ENCODE data around the gene ARHGAP42. TPM values are rescaled to one million over a fixed set of nuclear protein-coding genes. Genes with fewer than 3 reads are reported as not detected.

ARHGAP42 gene
- polyA plus RNA-seq, 1 donor (not counting 4 experiments of a cell fraction or from before 2014, with no cell fraction given): 5.5 TPM

DNA sequence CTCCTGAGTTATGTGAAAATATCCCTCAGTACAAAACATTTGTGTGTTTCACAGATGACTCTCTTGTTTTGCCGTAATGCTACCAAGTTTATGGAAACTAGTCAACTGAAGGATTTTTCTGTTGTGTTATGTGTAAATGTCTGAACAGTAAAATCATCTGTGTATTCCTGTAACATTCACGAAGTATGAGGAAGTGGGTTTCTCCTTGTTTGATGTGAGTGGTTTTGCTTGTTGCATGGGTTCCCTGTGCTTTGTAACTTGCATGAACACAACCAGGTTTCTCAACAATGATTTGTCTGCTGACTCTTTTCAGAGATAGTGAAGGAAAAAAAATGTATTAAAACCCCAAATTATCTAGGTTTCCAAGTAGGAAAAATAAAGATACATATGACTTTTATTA is 304.5 kb downstream of the ARHGAP42 start:
- dilution Hi-C loops (cut with MboI; ENCODE audit: extremely low pct_ligation_motif_present, low sequenced_read_pairs): no loop called here
- no peak overlapping the region for H2AFZ ChIP-seq (ENCODE audit: control insufficient read depth, low read length)
- no peak overlapping the region for H3K4me3 ChIP-seq (ENCODE audit: control insufficient read depth in 2 of 3, extremely low read depth in 1 of 3, insufficient read depth in 2 of 3, low read depth in 1 of 3, low read length in 3 of 3)
- no peaks in the 10 kb centered on the region for H3K9me3 ChIP-seq (ENCODE audit: control insufficient read depth, low read depth, low read length)
- TF ChIP-seq, protein P1, sequence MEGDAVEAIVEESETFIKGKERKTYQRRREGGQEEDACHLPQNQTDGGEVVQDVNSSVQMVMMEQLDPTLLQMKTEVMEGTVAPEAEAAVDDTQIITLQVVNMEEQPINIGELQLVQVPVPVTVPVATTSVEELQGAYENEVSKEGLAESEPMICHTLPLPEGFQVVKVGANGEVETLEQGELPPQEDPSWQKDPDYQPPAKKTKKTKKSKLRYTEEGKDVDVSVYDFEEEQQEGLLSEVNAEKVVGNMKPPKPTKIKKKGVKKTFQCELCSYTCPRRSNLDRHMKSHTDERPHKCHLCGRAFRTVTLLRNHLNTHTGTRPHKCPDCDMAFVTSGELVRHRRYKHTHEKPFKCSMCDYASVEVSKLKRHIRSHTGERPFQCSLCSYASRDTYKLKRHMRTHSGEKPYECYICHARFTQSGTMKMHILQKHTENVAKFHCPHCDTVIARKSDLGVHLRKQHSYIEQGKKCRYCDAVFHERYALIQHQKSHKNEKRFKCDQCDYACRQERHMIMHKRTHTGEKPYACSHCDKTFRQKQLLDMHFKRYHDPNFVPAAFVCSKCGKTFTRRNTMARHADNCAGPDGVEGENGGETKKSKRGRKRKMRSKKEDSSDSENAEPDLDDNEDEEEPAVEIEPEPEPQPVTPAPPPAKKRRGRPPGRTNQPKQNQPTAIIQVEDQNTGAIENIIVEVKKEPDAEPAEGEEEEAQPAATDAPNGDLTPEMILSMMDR (optimal IDR thresholded peaks at IDR 0.05 in 1 of 3, IDR thresholded peaks at IDR 0.05 in 1 of 3, conservative IDR thresholded peaks at IDR 0.05 in 1 of 3; ENCODE audit: extremely low read depth in 1 of 3, insufficient read depth in 2 of 3, low read length in 3 of 3): no peak
- TF ChIP-seq EZH2 (IDR thresholded peaks at IDR 0.05; ENCODE audit: low read length): no peak
- no peaks in the 10 kb centered on the region for H3K4me1 ChIP-seq (ENCODE audit: control insufficient read depth, extremely low read depth, insufficient read depth, low read length)
- H3K27me3 ChIP-seq (ENCODE audit: control insufficient read depth, extremely low read depth, insufficient read depth, low read length): no peaks in the 10 kb centered on the region
- no peak overlapping the region for H3K27ac ChIP-seq (ENCODE audit: control insufficient read depth, insufficient read depth, low read length)
- no peak overlapping the region for H3K4me2 ChIP-seq (ENCODE audit: control insufficient read depth, extremely low read depth, insufficient read depth, low read depth, low read length)
- H3K36me3 ChIP-seq (ENCODE audit: control insufficient read depth in 2 of 2, extremely low read depth in 1 of 2, insufficient read depth in 2 of 2, low read length in 2 of 2): no peaks in the 10 kb centered on the region
- DNase-seq (ENCODE audit: low read depth, low spot score) (no peak), FAIRE-seq (no peak)
- H3K9me1 ChIP-seq (ENCODE audit: control insufficient read depth, extremely low read depth, insufficient read depth, low read length): no peaks in the 10 kb centered on the region
- no peak overlapping the region for H3K9ac ChIP-seq (ENCODE audit: control insufficient read depth, extremely low read depth, insufficient read depth, low read length)
- H3K79me2 ChIP-seq (ENCODE audit: control insufficient read depth, insufficient read depth, low read length): no peaks in the 10 kb centered on the region
- H4K20me1 ChIP-seq (ENCODE audit: control insufficient read depth, extremely low read depth, insufficient read depth, low read length): no peaks in the 10 kb centered on the region

DNA sequence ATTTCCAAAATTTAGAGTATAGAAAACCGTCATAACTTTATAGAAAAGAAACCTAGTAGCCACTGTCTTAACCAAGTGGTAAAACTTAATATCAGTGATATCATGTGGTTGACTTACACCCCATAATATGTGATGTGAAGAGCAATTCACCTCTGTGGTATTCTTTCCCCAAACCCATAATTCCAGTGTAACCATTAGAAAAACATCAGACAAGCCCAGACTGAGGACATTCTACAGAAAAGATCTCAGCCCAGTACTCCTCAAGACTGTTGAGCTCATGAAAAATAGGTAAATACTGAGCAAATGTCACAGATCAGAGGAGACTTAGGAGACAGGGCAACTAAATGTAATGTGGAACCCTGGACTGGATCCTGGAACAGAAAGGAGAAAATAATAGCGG is 307.9 kb downstream of the ARHGAP42 start:
- no peak for FAIRE-seq
- H3K4me2 ChIP-seq (ENCODE audit: control insufficient read depth, extremely low read depth, insufficient read depth, low read depth, low read length): no peak overlapping the region
- TF ChIP-seq, protein P1 (optimal IDR thresholded peaks at IDR 0.05 in 1 of 3, IDR thresholded peaks at IDR 0.05 in 1 of 3, conservative IDR thresholded peaks at IDR 0.05 in 1 of 3; ENCODE audit: extremely low read depth in 1 of 3, insufficient read depth in 2 of 3, low read length in 3 of 3): no peak
- TF ChIP-seq EZH2 (IDR thresholded peaks at IDR 0.05; ENCODE audit: low read length): no peak
- no peaks in the 10 kb centered on the region for H3K9me3 ChIP-seq (ENCODE audit: control insufficient read depth, low read depth, low read length)
- dilution Hi-C loops (cut with MboI; ENCODE audit: extremely low pct_ligation_motif_present, low sequenced_read_pairs): no loop called here
- DNase-seq (ENCODE audit: low read depth, low spot score): peak; percentile 2
- H3K9ac ChIP-seq (ENCODE audit: control insufficient read depth, extremely low read depth, insufficient read depth, low read length): no peak overlapping the region
- no peaks in the 10 kb centered on the region for H3K27me3 ChIP-seq (ENCODE audit: control insufficient read depth, extremely low read depth, insufficient read depth, low read length)
- H3K27ac ChIP-seq (ENCODE audit: control insufficient read depth, insufficient read depth, low read length): no peak overlapping the region
- no peaks in the 10 kb centered on the region for H3K4me1 ChIP-seq (ENCODE audit: control insufficient read depth, extremely low read depth, insufficient read depth, low read length)
- H3K4me3 ChIP-seq (ENCODE audit: control insufficient read depth in 2 of 3, extremely low read depth in 1 of 3, insufficient read depth in 2 of 3, low read depth in 1 of 3, low read length in 3 of 3): no peak overlapping the region
- H3K79me2 ChIP-seq (ENCODE audit: control insufficient read depth, insufficient read depth, low read length): no peaks in the 10 kb centered on the region
- no peaks in the 10 kb centered on the region for H3K9me1 ChIP-seq (ENCODE audit: control insufficient read depth, extremely low read depth, insufficient read depth, low read length)
- no peaks in the 10 kb centered on the region for H3K36me3 ChIP-seq (ENCODE audit: control insufficient read depth in 2 of 2, extremely low read depth in 1 of 2, insufficient read depth in 2 of 2, low read length in 2 of 2)
- H2AFZ ChIP-seq (ENCODE audit: control insufficient read depth, low read length): no peak overlapping the region
- H4K20me1 ChIP-seq (ENCODE audit: control insufficient read depth, extremely low read depth, insufficient read depth, low read length): no peaks in the 10 kb centered on the region
